ENCODE data around the gene C7. TPM values are rescaled to one million over a fixed set of nuclear protein-coding genes. Genes with fewer than 3 reads are reported as not detected.
"Not testable (repeated sequence)": the region's sequence is repeated elsewhere in the genome, so short reads cannot be mapped to it uniquely, and the experiment has no call there.

C7 gene
- not detected in 2 replicates for polyA plus RNA-seq (2014; cell fraction: cytosol; rRNA removed)
- not detected in 2 replicates for polyA plus RNA-seq (2014; cell fraction: nucleus; rRNA removed)

GRCh38 chr5:40909264-40909663 lies at the start of gene C7:
Gene C7, plus strand, starts transcription at chr5:40909497. Its CDS starts 114 bp downstream, at chr5:40909611.
- DNase-seq (ENCODE audit: low spot score), result peak; percentile 13

- no peak for DNase-seq (ENCODE audit: low spot score)
These were observed 48.6 kb upstream of the C7 start for GRCh38 chr5:40860711-40861110.

- not testable (repeated sequence) for DNase-seq (ENCODE audit: low spot score)
These were observed 44.3 kb upstream of the C7 start for GRCh38 chr5:40865004-40865403.

GRCh38 chr5:40866844-40867243 lies 42.5 kb upstream of the C7 start:
- no peak for DNase-seq (ENCODE audit: low spot score)

GRCh38 chr5:40869384-40869783 lies 39.9 kb upstream of the C7 start:
- DNase-seq (ENCODE audit: low spot score), result no peak

- no peak for DNase-seq (ENCODE audit: low spot score)
These were observed 38.1 kb upstream of the C7 start for GRCh38 chr5:40871177-40871576.

- not testable (repeated sequence) for DNase-seq (ENCODE audit: low spot score)
These were observed 37.0 kb upstream of the C7 start for GRCh38 chr5:40872253-40872652.

- DNase-seq (ENCODE audit: low spot score), result no peak
These were observed 35.9 kb upstream of the C7 start for GRCh38 chr5:40873286-40873880.

GRCh38 chr5:40875958-40876357 lies 33.3 kb upstream of the C7 start:
- no peak for DNase-seq (ENCODE audit: low spot score)

- no peak for DNase-seq (ENCODE audit: low spot score)
These were observed 31.8 kb upstream of the C7 start for GRCh38 chr5:40877371-40877988.

- peak; percentile 23 for DNase-seq (ENCODE audit: low spot score)
These were observed 29.9 kb upstream of the C7 start for GRCh38 chr5:40879163-40879942.

- DNase-seq (ENCODE audit: low spot score), result no peak
These were observed 27.0 kb upstream of the C7 start for GRCh38 chr5:40882291-40882690.

GRCh38 chr5:40883051-40883450 lies 26.2 kb upstream of the C7 start:
- DNase-seq (ENCODE audit: low spot score), result not testable (repeated sequence)

- not testable (repeated sequence) for DNase-seq (ENCODE audit: low spot score)
These were observed 13.6 kb upstream of the C7 start for GRCh38 chr5:40895440-40896425.

GRCh38 chr5:40904205-40904993 lies 4.9 kb upstream of the C7 start:
- DNase-seq (ENCODE audit: low spot score), result peak; percentile 67

- no peak for DNase-seq (ENCODE audit: low spot score)
These were observed 4.3 kb upstream of the C7 start for GRCh38 chr5:40904994-40905306.

- DNase-seq (ENCODE audit: low spot score), result no peak
These were observed 2.9 kb upstream of the C7 start for GRCh38 chr5:40906351-40906751.

- DNase-seq (ENCODE audit: low spot score), result no peak
These were observed 426 bp downstream of the C7 start for GRCh38 chr5:40909723-40910122.

GRCh38 chr5:40911266-40911665 lies 2.0 kb downstream of the C7 start:
- DNase-seq (ENCODE audit: low spot score), result no peak

- no peak for DNase-seq (ENCODE audit: low spot score)
These were observed 5.5 kb downstream of the C7 start for GRCh38 chr5:40914835-40915234.

Data from SK-N-DZ (cell line).